ENCODE results near the gene ADGRD1.

ADGRD1 gene

GRCh38 chr12:131130311-131130911 is 176.7 kb downstream of the ADGRD1 start:
- TF ChIP-seq POLR2AphosphoS5 (IDR thresholded peaks at IDR 0.05; ENCODE audit: borderline replicate concordance, low read depth, low read length) (no peak), EZH2 (IDR thresholded peaks at IDR 0.05) (no peak), FOXP2 (optimal IDR thresholded peaks at IDR 0.05; ENCODE audit: control extremely low read depth, extremely low read length, insufficient read depth) (no peak)

DNA sequence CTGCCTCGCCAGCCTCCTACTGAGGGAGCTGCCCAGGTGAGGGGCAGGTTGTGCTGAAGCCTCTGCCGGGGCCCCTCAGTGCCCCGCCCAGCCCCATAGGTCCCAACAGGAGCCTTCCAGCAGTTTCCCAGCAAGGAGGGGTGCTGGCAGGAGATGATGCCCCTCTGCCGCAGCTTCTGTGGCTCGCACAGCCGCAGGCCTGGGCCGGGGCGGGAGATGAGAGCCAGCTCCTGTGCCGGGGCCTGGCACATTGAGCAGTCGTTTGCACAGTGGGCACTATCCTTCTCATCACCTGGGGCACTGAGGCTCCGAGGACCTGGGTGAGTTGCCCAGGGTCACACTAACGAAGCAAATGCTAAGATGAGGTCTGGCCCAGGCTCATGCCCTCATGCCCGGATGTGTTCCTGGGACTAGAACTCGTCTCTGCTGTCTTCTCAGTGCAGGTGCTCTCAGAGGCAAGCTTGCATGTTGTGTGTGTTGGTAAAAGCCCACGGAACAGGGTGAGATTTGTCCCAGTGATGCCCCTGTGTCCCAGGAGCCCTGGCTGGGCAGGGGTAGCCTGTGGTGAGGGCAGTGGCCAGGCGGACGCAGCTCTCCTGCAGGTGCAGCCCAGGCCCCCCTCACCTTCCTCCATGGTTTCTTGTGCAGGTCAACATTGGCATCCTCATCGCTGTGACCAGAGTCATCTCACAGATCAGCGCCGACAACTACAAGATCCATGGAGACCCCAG is 177.5 kb downstream of the ADGRD1 start:
- H3K27ac ChIP-seq, result no peak overlapping the region
- H3K9ac ChIP-seq (ENCODE audit: insufficient read length), result no peak overlapping the region
- TF ChIP-seq POLR2AphosphoS5 (IDR thresholded peaks at IDR 0.05; ENCODE audit: borderline replicate concordance, low read depth, low read length) (no peak), EZH2 (IDR thresholded peaks at IDR 0.05) (no peak), FOXP2 (optimal IDR thresholded peaks at IDR 0.05; ENCODE audit: control extremely low read depth, extremely low read length, insufficient read depth) (no peak)
- H3K36me3 ChIP-seq (ENCODE audit: insufficient read depth, low read length), result no peaks in the 10 kb centered on the region
- DNase-seq (ENCODE audit: low read depth, low spot score), result no peak
- no peak overlapping the region for H3K4me3 ChIP-seq
- no peaks in the 10 kb centered on the region for H3K9me3 ChIP-seq (ENCODE audit: low read depth, low read length)

More at GRCh38 chr12:131130311-131130911, 176.7 kb downstream of the ADGRD1 start:
- no peaks in the 10 kb centered on the region for H3K9me3 ChIP-seq (ENCODE audit: low read depth, low read length)
- H3K36me3 ChIP-seq (ENCODE audit: insufficient read depth, low read length), result no peaks in the 10 kb centered on the region
- no peak overlapping the region for H3K4me3 ChIP-seq
- no peak overlapping the region for H3K9ac ChIP-seq (ENCODE audit: insufficient read length)
- no peak overlapping the region for H3K27ac ChIP-seq
- DNase-seq (ENCODE audit: low read depth, low spot score), result no peak

DNA sequence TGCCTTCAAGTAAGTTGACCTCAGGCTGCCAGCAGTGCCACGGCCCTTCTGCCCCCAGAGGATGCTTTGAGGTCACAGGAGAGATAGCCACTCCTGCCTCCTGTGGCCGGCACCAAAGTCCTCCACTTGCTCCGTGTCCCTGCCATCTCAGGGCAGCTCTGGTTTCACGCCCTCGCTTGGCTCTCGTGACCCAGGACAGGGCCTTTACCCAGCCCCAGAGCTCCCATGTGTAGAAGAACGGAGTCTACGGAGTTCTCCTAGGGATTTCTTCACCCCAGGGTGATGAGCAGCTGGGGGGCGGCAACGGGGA is 178.1 kb downstream of the ADGRD1 start:
- no peak overlapping the region for H3K27ac ChIP-seq
- no peak overlapping the region for H3K4me3 ChIP-seq
- no peaks in the 10 kb centered on the region for H3K36me3 ChIP-seq (ENCODE audit: insufficient read depth, low read length)
- TF ChIP-seq POLR2AphosphoS5 (IDR thresholded peaks at IDR 0.05; ENCODE audit: borderline replicate concordance, low read depth, low read length), result no peak
- no peak for TF ChIP-seq FOXP2 (optimal IDR thresholded peaks at IDR 0.05; ENCODE audit: control extremely low read depth, extremely low read length, insufficient read depth)
- no peak for TF ChIP-seq EZH2 (IDR thresholded peaks at IDR 0.05)
- no peaks in the 10 kb centered on the region for H3K9me3 ChIP-seq (ENCODE audit: low read depth, low read length)
- H3K9ac ChIP-seq (ENCODE audit: insufficient read length), result no peak overlapping the region
- no peak for DNase-seq (ENCODE audit: low read depth, low spot score)

DNA sequence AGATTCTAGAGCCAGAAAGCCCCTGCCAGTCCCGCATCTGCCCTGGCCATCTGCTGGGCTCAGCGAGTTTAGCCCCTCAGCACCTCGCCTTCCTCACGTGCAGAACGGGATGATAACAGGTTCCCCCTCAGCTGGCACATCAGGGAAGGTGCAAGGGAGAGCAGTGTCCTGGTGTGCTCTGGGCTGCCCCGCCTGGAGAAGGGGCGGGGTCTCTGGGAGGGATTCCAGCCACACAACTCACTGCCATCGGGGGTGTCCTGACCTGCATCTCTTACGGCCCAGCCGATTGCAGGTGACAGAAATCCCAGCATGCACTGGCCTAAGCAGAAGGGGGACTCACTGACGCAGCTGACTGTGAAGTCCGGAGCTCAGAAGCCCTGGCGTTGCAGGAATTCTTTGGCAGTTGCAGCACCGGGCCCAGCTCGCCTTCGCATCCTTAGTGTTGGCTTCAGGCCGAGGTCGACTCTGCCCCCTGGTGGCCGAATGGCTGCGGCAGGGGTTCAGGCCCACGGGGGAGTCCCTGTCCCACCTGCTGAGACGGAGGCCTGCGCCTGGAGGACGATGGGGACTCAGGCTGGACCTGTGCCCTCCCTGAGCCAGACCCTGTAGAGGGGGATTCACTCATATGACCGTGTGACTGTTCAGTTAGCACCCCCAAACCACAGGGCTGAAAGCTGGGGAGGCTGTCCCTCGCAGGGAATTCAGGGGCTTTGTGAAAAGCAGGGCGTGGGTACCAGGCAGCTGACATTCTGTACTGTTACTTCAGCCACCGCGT is 178.6 kb downstream of the ADGRD1 start:
- DNase-seq (ENCODE audit: low read depth, low spot score), result no peak
- Histone ChIP-seq H3K9me3 (ENCODE audit: low read depth, low read length) (no peaks in the 10 kb centered on the region), H3K27ac (no peak overlapping the region), H3K9ac (ENCODE audit: insufficient read length) (no peak overlapping the region), H3K4me3 (no peak overlapping the region), H3K36me3 (ENCODE audit: insufficient read depth, low read length) (no peaks in the 10 kb centered on the region)
- TF ChIP-seq FOXP2 (optimal IDR thresholded peaks at IDR 0.05; ENCODE audit: control extremely low read depth, extremely low read length, insufficient read depth) (no peak), EZH2 (IDR thresholded peaks at IDR 0.05) (no peak), POLR2AphosphoS5 (IDR thresholded peaks at IDR 0.05; ENCODE audit: borderline replicate concordance, low read depth, low read length) (no peak)

GRCh38 chr12:131133015-131133905 is 179.6 kb downstream of the ADGRD1 start:
- H3K9ac ChIP-seq (ENCODE audit: insufficient read length), result no peak overlapping the region
- H3K4me3 ChIP-seq, result no peak overlapping the region
- H3K36me3 ChIP-seq (ENCODE audit: insufficient read depth, low read length), result no peaks in the 10 kb centered on the region
- H3K27ac ChIP-seq, result no peak overlapping the region
- no peaks in the 10 kb centered on the region for H3K9me3 ChIP-seq (ENCODE audit: low read depth, low read length)
- no peak for TF ChIP-seq POLR2AphosphoS5 (IDR thresholded peaks at IDR 0.05; ENCODE audit: borderline replicate concordance, low read depth, low read length)
- no peak for DNase-seq (ENCODE audit: low read depth, low spot score)

GRCh38 chr12:131133994-131134393 is 180.3 kb downstream of the ADGRD1 start:
- DNase-seq (ENCODE audit: low read depth, low spot score), result no peak
- no peak overlapping the region for H3K9ac ChIP-seq (ENCODE audit: insufficient read length)
- no peaks in the 10 kb centered on the region for H3K36me3 ChIP-seq (ENCODE audit: insufficient read depth, low read length)
- H3K27ac ChIP-seq, result no peak overlapping the region
- TF ChIP-seq FOXP2 (optimal IDR thresholded peaks at IDR 0.05; ENCODE audit: control extremely low read depth, extremely low read length, insufficient read depth), result no peak
- TF ChIP-seq EZH2 (IDR thresholded peaks at IDR 0.05), result no peak
- no peak for TF ChIP-seq POLR2AphosphoS5 (IDR thresholded peaks at IDR 0.05; ENCODE audit: borderline replicate concordance, low read depth, low read length)
- no peak overlapping the region for H3K4me3 ChIP-seq
- no peaks in the 10 kb centered on the region for H3K9me3 ChIP-seq (ENCODE audit: low read depth, low read length)

- DNase-seq (ENCODE audit: low read depth, low spot score), result no peak
- TF ChIP-seq FOXP2 (optimal IDR thresholded peaks at IDR 0.05; ENCODE audit: control extremely low read depth, extremely low read length, insufficient read depth), result no peak
- Histone ChIP-seq H3K9ac (ENCODE audit: insufficient read length) (no peak overlapping the region), H3K9me3 (ENCODE audit: low read depth, low read length) (no peaks in the 10 kb centered on the region), H3K36me3 (ENCODE audit: insufficient read depth, low read length) (no peaks in the 10 kb centered on the region), H3K4me3 (no peak overlapping the region), H3K27ac (no peak overlapping the region)
Measured at GRCh38 chr12:131134523-131135310, 181.0 kb downstream of the ADGRD1 start.

Data from SK-N-MC (cell line).